Erythroblast (primary cell): ENCODE measurements around the gene MSI2.

Experiments used
- GATA1 ChIP-seq: IDR thresholded peaks from 2 replicates; pipeline ENCODE4 v1.6.1; 2011; ENCODE audit warnings: low read depth, mild to moderate bottlenecking, control low read depth, low read length, moderate library complexity
- POLR2A ChIP-seq: IDR thresholded peaks from 2 replicates; pipeline ENCODE4 v1.6.1; 2011; ENCODE audit warnings: mild to moderate bottlenecking, low read length

GRCh38 chr17:57284583-57284982, 28.3 kb downstream of the MSI2 start:
- TF ChIP-seq POLR2A = no peak
- no peak for TF ChIP-seq GATA1
